ENCODE results near the gene STAP1. TPM values are rescaled to one million over a fixed set of nuclear protein-coding genes. Genes with fewer than 3 reads are reported as not detected.

Gene STAP1
- total RNA-seq: not detected in 2 replicates

GRCh38 chr4:67558493-67558892 is at the start of gene STAP1:
STAP1 (plus strand) TSS chr4:67558727; CDS start chr4:67558810, 83 bp downstream.

GRCh38 chr4:67545199-67546003 is 13.1 kb upstream of the STAP1 start, which contains the start of gene CENPC:
CENPC (minus strand) TSS chr4:67545503; CDS start chr4:67545355, 148 bp downstream.

Small RNA genes lying within 50 kb of the gene (small RNA-seq; reads per million reads assigned to genes)
- not detected for gene AC096720.1

Other genes with a start within 250 kb of the STAP1 start
- gene CENPC, start 13.2 kb upstream of the STAP1 start, total RNA-seq: 31.9 and 33.4 TPM in 2 replicates
- 72.4 and 145 TPM in 2 replicates for gene UBA6, start 142.4 kb downstream of the STAP1 start, total RNA-seq
- gene GNRHR, start 195.7 kb downstream of the STAP1 start, total RNA-seq: not detected in 2 replicates

Data from articular chondrocyte of knee joint (primary cell).